Fibroblast of the aortic adventitia (primary cell): Measurements from ENCODE around the gene RREB1. TPM values are rescaled to one million over a fixed set of nuclear protein-coding genes. Genes with fewer than 3 reads are reported as not detected.

Experiments used
- DNase-seq: peaks from one replicate; pipeline ENCODE4 v3.0.0-alpha.2; 2010; ENCODE audit warnings: low read depth
- H3K4me3 ChIP-seq: 2 replicates; pipeline ENCODE4 v1.5.1; 2011; ENCODE audit warnings: low read depth, mild to moderate bottlenecking, control low read depth, low read length, moderate library complexity
- CTCF ChIP-seq: IDR thresholded peaks from 2 replicates; pipeline ENCODE4 v1.5.1; 2011; ENCODE audit warnings: mild to moderate bottlenecking, low read length, control low read depth, inconsistent platforms; ENCODE audit not compliant: insufficient read depth
- total RNA-seq: library from RNA; depleted of rRNA; stranded (reverse); fragments of >200 nt; gene quantifications from 2 replicates; pipeline ENCODE4 v1.2.3, GENCODE V29; 2012; ENCODE audit warnings: low replicate concordance

The RREB1 gene
- total RNA-seq, 1 donor = 17.6 TPM

- TF ChIP-seq CTCF = peak; percentile 2
- no peak overlapping the region for H3K4me3 ChIP-seq
- no peak for DNase-seq
Observed at GRCh38 chr6:7246401-7247178, 138.8 kb downstream of the RREB1 start.

- TF ChIP-seq CTCF = no peak
- DNase-seq = no peak
Observed at GRCh38 chr6:7247179-7247456, 139.4 kb downstream of the RREB1 start.

GRCh38 chr6:7247828-7248227 is 140.1 kb downstream of the RREB1 start:
- H3K4me3 ChIP-seq = no peak overlapping the region
- no peak for TF ChIP-seq CTCF
- no peak for DNase-seq

More at GRCh38 chr6:7247179-7247456, 139.4 kb downstream of the RREB1 start:
- H3K4me3 ChIP-seq = no peak overlapping the region

DNA sequence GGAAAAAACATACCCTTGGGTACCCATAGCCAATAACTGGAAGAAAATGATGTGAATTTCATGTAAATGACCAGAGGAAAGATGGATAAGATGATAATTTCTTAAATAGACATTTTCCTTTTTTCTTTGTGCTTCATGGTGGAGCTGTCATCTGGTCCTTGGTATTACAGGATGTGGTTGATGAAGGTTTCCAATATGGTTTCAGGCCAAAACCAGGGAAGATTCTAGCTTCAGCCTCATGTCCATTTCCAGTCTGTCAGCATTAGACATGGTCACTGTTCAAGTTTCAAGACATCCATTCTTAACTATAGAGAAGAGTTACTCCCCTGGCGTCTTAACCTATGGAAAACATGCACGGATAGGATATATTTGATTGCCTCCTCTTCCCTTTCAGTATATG is 141.6 kb downstream of the RREB1 start:
- DNase-seq = no peak
- no peak for TF ChIP-seq CTCF
- no peak overlapping the region for H3K4me3 ChIP-seq

GRCh38 chr6:7249946-7250643 is 142.3 kb downstream of the RREB1 start:
- H3K4me3 ChIP-seq = no peak overlapping the region
- DNase-seq = no peak
- no peak for TF ChIP-seq CTCF

GRCh38 chr6:7250812-7251211 is 143.1 kb downstream of the RREB1 start:
- TF ChIP-seq CTCF = no peak
- no peak for DNase-seq
- no peak overlapping the region for H3K4me3 ChIP-seq
